Liver (tissue), 3 donors: Measurements from ENCODE around the gene HOXC11.

ENCODE experiments used
- CTCF ChIP-seq: fragments of 150-350 bp; IDR thresholded peaks from 2 replicates; pipeline ENCODE4 v1.5.1; 2017; ENCODE audit warnings: improper control_type of control experiment, low read depth, low read length; ENCODE audit not compliant: missing input control
- EGR1 ChIP-seq, 2 donors: IDR thresholded peaks; 2 replicates each; pipeline ENCODE4 v1.6.1; 2016 to 2018; ENCODE audit warnings: antibody characterized with exemption in 2 of 2, low read depth in 2 of 2
- GABPA ChIP-seq, 2 donors: IDR thresholded peaks in 1 of 2; conservative IDR thresholded peaks in 1 of 2; 2 replicates each; pipeline ENCODE4 v1.6.1; 2016; ENCODE audit warnings: antibody characterized with exemption in 2 of 2, mild to moderate bottlenecking in 1 of 2, moderate library complexity in 1 of 2
- HNF4A ChIP-seq, 2 donors: conservative IDR thresholded peaks; 2 replicates each; pipeline ENCODE4 v1.6.1; 2016; ENCODE audit warnings: antibody characterized with exemption in 2 of 2, mild to moderate bottlenecking in 2 of 2
- HNF4G ChIP-seq: IDR thresholded peaks from 2 replicates; pipeline ENCODE4 v1.6.1; 2016; ENCODE audit warnings: antibody characterized with exemption
- JUND ChIP-seq, 2 donors: IDR thresholded peaks; 2 replicates each; pipeline ENCODE4 v1.6.1; 2016; ENCODE audit warnings: antibody characterized with exemption in 2 of 2
- RAD21 ChIP-seq, 2 donors: IDR thresholded peaks; 2 replicates each; pipeline ENCODE4 v1.6.1; 2016; ENCODE audit warnings: antibody characterized with exemption in 2 of 2, mild to moderate bottlenecking in 2 of 2
- REST ChIP-seq: IDR thresholded peaks from 2 replicates; pipeline ENCODE4 v1.6.1; 2016; ENCODE audit warnings: antibody characterized with exemption, mild to moderate bottlenecking
- RXRA ChIP-seq, 2 donors: IDR thresholded peaks; 2 replicates each; pipeline ENCODE4 v1.6.1; 2017 to 2018; ENCODE audit warnings: antibody characterized with exemption in 2 of 2, mild to moderate bottlenecking in 1 of 2
- SP1 ChIP-seq: IDR thresholded peaks from 2 replicates; pipeline ENCODE4 v1.6.1; 2018; ENCODE audit warnings: antibody characterized with exemption, mild to moderate bottlenecking
- TAF1 ChIP-seq: conservative IDR thresholded peaks from 2 replicates; pipeline ENCODE4 v1.6.1; 2016; ENCODE audit warnings: antibody characterized with exemption, mild to moderate bottlenecking
- YY1 ChIP-seq: IDR thresholded peaks from 2 replicates; pipeline ENCODE4 v1.6.1; 2016; ENCODE audit warnings: antibody characterized with exemption, mild to moderate bottlenecking
- donor health status: healthy.
- donor health status: healthy.

- no peak for TF ChIP-seq CTCF
- no peak for TF ChIP-seq TAF1
- TF ChIP-seq REST = no peak
- TF ChIP-seq GABPA (IDR thresholded peaks at IDR 0.05 in 1 of 2, conservative IDR thresholded peaks at IDR 0.05 in 1 of 2) = no peak
- TF ChIP-seq YY1 = no peak
- TF ChIP-seq RAD21 (IDR thresholded peaks at IDR 0.05) = no peak
- no peak for TF ChIP-seq EGR1 (IDR thresholded peaks at IDR 0.05; ENCODE audit: low read depth in 2 of 2)
- no peak for TF ChIP-seq RXRA (IDR thresholded peaks at IDR 0.05)
- TF ChIP-seq JUND (IDR thresholded peaks at IDR 0.05) = no peak
- no peak for TF ChIP-seq HNF4G
- TF ChIP-seq SP1 = no peak
- no peak for TF ChIP-seq HNF4A (conservative IDR thresholded peaks at IDR 0.05)
Observed at GRCh38 chr12:54002915-54003389, 30.0 kb downstream of the HOXC11 start.
